Occipital lobe (tissue), 2 donors: Measurements from ENCODE around the gene FRMD1. TPM values are rescaled to one million over a fixed set of nuclear protein-coding genes. Genes with fewer than 3 reads are reported as not detected.

ENCODE experiments used
- DNase-seq: peaks from one replicate; lab custom pipeline; 2025; lab: John Stamatoyannopoulos, UW
- total RNA-seq: library from RNA; depleted of rRNA; stranded (reverse); fragments of >200 nt; gene quantifications from one replicate; pipeline ENCODE4 v1.2.3, GENCODE V29; 2014

The FRMD1 gene
- total RNA-seq, 1 donor from 2014 or later: not detected

GRCh38 chr6:168009331-168009730, 69.7 kb downstream of the FRMD1 start:
- DNase-seq: no peak

DNA sequence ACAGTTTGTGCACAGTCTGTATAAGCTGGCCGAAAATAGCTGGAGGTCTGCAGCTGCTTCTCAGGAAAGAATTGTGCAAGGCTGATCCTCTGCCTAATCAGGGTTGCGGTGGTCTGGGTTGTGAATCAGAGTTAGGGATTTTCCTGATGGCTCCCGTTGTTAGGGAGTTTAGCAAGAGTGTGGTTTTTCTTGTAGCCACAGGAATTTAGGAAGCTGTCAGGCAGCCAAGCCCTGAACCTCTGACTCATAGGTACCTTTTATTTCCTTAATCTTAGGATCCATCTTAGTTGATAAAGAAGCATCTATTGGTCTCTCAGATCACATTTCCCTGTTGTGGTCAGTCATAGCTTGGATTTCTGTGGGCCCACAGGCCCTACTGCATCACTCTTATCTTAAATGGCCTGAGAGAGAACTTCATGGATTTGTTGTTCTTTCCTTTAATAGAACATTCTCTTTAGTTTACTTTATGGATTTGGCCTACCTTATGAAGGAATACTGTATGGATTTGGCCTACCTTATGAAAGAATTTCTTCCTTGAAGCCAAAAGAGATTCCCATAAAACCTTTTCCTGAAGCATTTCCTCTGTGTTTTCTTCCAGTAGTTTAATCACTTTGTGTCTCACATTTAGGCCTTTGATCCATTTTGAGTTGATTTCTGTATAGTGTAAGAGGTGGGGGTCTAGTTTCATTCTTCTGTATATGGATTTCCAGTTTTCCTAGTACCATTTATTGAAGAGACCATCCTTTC, 71.2 kb downstream of the FRMD1 start:
- DNase-seq: no peak

GRCh38 chr6:168005796-168006195, 73.2 kb downstream of the FRMD1 start:
- no peak for DNase-seq

GRCh38 chr6:168004945-168005344, 74.1 kb downstream of the FRMD1 start:
- no peak for DNase-seq

DNA sequence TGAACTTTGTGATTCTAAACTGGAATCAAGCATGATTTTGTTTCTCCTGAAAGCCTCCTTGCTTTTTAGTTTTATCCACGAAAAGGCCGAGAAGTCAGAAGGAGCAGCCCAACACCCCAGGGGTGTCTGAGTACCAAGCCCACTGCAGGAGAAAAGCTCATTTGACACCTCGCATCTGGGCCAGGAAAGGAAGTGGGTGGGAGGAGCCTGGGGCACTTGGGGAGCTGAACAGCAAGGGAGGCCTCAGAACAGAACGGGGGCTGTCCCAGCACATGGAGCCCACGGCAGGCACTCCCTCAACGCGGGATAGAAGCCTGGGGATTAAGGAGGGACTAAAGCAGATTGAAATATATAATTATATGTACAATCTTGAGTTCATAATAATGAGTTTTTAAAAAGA, 75.0 kb downstream of the FRMD1 start:
- DNase-seq: no peak

Other genes starting within 250 kb of the FRMD1 start
- gene KIF25, start 81.5 kb downstream of the FRMD1 start, total RNA-seq: not detected
- 0.62 TPM for gene DACT2, start 240.6 kb upstream of the FRMD1 start, total RNA-seq